HG02588 (cell line): ENCODE measurements around the gene MIB1.
"Not testable (repeated sequence)": the region's sequence is repeated elsewhere in the genome, so short reads cannot be mapped to it uniquely, and the experiment has no call there.

ENCODE experiments used
- ATAC-seq: cut with Tn5 transposase; IDR thresholded peaks from one replicate; pipeline ENCODE4 v1.9.1; 2021; ENCODE audit warnings: mild to moderate bottlenecking, moderate library complexity; ENCODE audit not compliant: unreplicated experiment

MIB1 gene

GRCh38 chr18:21740538-21741311 is at the start of gene MIB1:
Gene MIB1, plus strand, starts transcription at chr18:21740792. Its CDS starts 792 bp downstream, at chr18:21741584.
- peak; percentile 97 for ATAC-seq

GRCh38 chr18:21693322-21693721 is 47.3 kb upstream of the MIB1 start:
- no peak for ATAC-seq

GRCh38 chr18:21700528-21701075 is 40.0 kb upstream of the MIB1 start:
- no peak for ATAC-seq

GRCh38 chr18:21701621-21702020 is 39.0 kb upstream of the MIB1 start:
- ATAC-seq: no peak

- ATAC-seq: no peak
Observed at GRCh38 chr18:21702602-21703001, 38.0 kb upstream of the MIB1 start.

- no peak for ATAC-seq
Observed at GRCh38 chr18:21703241-21703820, 37.3 kb upstream of the MIB1 start.

- ATAC-seq: peak; percentile 97
Observed at GRCh38 chr18:21704603-21705364, 35.8 kb upstream of the MIB1 start, which contains the start of gene ABHD3. Gene ABHD3, minus strand, starts transcription at chr18:21704774. Its CDS starts 109 bp downstream, at chr18:21704665.

- no peak for ATAC-seq
Observed at GRCh38 chr18:21706386-21706865, 34.2 kb upstream of the MIB1 start.

GRCh38 chr18:21707130-21707529 is 33.5 kb upstream of the MIB1 start:
- not testable (repeated sequence) for ATAC-seq

GRCh38 chr18:21714474-21714873 is 26.1 kb upstream of the MIB1 start:
- no peak for ATAC-seq

GRCh38 chr18:21722687-21723086 is 17.9 kb upstream of the MIB1 start:
- ATAC-seq: no peak

- no peak for ATAC-seq
Observed at GRCh38 chr18:21725201-21725600, 15.4 kb upstream of the MIB1 start.

- no peak for ATAC-seq
Observed at GRCh38 chr18:21727702-21728101, 12.9 kb upstream of the MIB1 start.

GRCh38 chr18:21733011-21733410 is 7.6 kb upstream of the MIB1 start:
- no peak for ATAC-seq

- no peak for ATAC-seq
Observed at GRCh38 chr18:21735452-21736015, 5.1 kb upstream of the MIB1 start.

- ATAC-seq: not testable (repeated sequence)
Observed at GRCh38 chr18:21736926-21737325, 3.7 kb upstream of the MIB1 start.

GRCh38 chr18:21739604-21740537 is 721 bp upstream of the MIB1 start:
- ATAC-seq: peak; percentile 5

GRCh38 chr18:21741312-21741561 is 645 bp downstream of the MIB1 start:
- peak; percentile 38 for ATAC-seq

GRCh38 chr18:21741562-21742314 is 1.1 kb downstream of the MIB1 start:
- ATAC-seq: peak; percentile 21
